ENCODE data around the gene OTOG.
A peak's percentile ranks its signal among the peaks of the same experiment; 100 is the strongest.

Gene OTOG

GRCh38 chr11:17518366-17518765, 28.7 kb upstream of the OTOG start:
- DNase-seq (ENCODE audit: low read depth) = no peak

- no peak for DNase-seq (ENCODE audit: low read depth)
These were observed 27.8 kb upstream of the OTOG start for GRCh38 chr11:17519061-17519885.

GRCh38 chr11:17521106-17521900, 25.8 kb upstream of the OTOG start:
- no peak for DNase-seq (ENCODE audit: low read depth)

GRCh38 chr11:17522655-17523054, 24.4 kb upstream of the OTOG start:
- DNase-seq (ENCODE audit: low read depth) = no peak

DNA sequence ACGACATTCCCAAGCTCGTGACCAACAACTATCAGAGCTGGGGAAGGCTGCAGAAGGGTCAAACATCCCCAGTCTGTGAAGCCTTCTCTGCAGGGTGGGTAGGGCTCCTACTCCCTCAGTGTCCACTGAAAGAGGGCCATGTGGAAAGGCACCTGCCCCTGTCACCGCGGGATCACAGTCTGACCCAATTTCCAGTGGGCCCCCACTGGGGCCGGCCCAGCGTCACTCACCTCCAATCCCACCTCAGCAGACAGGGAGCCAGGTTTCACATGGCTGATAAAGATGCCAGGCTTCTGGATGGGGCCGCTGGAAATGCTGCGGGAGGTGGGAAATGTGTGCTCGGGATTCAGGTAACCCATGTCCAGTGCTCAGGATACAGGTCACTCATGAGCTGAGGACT, 22.8 kb upstream of the OTOG start:
- DNase-seq (ENCODE audit: low read depth) = no peak

DNA sequence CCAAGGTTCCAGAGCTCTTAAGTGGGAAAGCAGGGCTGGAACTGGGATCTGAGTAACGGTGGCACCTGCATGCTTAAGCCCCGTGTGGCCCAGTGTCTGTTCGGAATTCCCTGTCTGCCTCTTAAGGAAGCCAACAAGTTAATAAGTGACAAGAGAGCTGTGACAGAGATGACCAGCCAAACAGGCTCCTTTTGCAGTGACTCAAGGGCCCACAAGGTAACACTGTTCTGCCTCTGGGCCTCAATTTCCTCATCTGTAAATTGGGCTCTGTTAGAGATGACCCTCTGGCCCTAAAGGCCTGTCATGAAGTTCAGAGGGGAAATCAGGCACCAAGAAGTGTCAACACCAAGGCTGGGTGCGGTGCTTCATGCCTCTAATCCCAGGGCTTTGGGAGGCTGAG, 21.5 kb upstream of the OTOG start:
- no peak for DNase-seq (ENCODE audit: low read depth)

- DNase-seq (ENCODE audit: low read depth) = no peak
These were observed 20.7 kb upstream of the OTOG start for GRCh38 chr11:17526326-17526725.

- DNase-seq (ENCODE audit: low read depth) = no peak
These were observed 20.0 kb upstream of the OTOG start for GRCh38 chr11:17526931-17527627.

- DNase-seq (ENCODE audit: low read depth) = no peak
These were observed 19.4 kb upstream of the OTOG start for GRCh38 chr11:17527628-17527995.

GRCh38 chr11:17528181-17528691, 18.8 kb upstream of the OTOG start:
- DNase-seq (ENCODE audit: low read depth) = peak; percentile 21

DNA sequence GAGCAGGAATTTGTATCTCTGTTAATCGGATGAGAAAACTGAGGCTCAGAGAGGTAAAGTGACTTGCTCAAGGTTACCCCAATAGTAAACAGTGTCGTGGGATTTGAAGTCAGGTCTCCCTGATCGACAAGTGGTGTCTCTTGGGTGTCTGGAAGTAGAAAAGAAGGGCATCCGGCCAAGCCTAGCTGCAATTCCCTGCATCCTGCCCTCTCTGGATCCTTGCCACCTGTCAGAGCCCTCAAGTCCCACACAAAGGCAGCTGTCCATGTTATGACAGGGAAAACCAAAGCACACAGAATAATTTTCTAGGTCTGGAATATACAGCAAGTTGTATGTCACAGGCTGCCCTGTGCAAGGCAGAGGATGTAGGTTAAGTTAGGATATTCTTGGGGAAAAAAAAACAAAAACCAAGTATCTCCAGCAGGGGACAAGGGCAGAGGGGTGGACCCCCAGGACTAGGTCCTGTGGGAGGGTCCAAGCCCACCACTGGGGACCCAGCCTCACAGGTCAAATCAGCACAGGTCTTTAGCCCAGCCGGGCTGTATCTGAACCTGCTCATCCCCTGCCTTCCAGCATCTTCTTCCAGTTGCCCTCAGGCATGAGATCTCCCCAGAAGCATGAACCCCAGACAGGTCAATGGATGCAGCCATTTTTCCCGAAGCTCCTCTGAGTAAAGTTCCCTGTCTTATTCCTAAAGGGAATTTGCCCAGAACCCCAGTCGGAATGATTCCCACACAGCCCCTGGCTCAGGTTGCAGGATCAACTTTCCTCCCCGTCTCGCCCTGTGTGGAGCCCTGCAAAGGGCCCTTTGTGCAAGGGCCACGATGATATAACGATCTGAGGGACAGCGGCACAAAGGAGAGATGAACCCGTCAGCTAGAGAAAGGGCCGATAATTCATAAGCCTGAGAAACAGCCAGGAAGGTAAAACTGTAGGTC, 17.9 kb upstream of the OTOG start:
- no peak for DNase-seq (ENCODE audit: low read depth)

DNA sequence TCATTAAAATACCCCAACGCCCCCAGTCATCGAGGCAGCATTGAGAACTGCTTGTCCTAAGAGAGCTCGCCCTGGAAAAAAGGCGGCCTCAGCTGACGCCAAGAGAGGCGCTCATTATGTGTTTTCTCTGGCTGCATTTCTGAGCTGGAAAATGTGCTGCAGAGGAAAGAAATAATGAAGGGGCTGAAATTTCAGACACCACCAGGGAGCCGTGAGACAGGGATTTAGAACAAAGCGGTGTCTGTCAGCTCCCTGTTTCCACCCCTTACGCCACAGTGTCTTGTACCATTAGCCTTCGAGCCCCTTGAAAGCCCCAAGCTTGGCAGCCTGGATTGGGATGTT, 17.2 kb upstream of the OTOG start:
- DNase-seq (ENCODE audit: low read depth) = no peak

DNA sequence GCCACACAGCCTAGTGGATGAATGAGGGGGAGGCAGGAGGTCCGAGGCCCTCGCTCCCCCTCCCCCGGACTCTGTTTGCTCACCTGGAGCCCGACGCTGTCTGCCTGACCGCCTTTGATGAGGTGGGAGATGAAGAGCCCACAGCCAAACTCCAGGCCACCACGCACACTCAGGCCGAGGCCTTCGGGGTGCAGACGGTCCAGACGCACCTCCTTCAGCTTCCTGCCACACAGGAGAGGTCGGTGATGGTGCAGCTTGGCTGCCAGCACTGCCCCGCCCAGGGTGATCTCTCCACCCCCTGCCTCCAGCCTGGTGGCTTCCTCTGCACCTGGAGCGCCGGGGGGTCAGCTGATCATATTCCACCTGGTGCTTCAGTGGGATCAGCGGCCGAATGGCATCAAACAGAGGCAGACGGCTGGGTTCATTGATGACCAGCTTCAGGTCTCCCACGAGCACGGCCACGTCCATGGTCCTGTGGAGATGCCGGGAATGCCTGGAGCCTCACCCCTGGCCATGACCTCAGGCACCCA, 15.9 kb upstream of the OTOG start:
- DNase-seq (ENCODE audit: low read depth) = no peak

GRCh38 chr11:17531636-17532113, 15.4 kb upstream of the OTOG start:
- DNase-seq (ENCODE audit: low read depth) = no peak

- no peak for DNase-seq (ENCODE audit: low read depth)
These were observed 14.3 kb upstream of the OTOG start for GRCh38 chr11:17532784-17533183.

- no peak for DNase-seq (ENCODE audit: low read depth)
These were observed 13.7 kb upstream of the OTOG start for GRCh38 chr11:17533341-17533740.

- DNase-seq (ENCODE audit: low read depth) = no peak
These were observed 13.2 kb upstream of the OTOG start for GRCh38 chr11:17533778-17534415.

DNA sequence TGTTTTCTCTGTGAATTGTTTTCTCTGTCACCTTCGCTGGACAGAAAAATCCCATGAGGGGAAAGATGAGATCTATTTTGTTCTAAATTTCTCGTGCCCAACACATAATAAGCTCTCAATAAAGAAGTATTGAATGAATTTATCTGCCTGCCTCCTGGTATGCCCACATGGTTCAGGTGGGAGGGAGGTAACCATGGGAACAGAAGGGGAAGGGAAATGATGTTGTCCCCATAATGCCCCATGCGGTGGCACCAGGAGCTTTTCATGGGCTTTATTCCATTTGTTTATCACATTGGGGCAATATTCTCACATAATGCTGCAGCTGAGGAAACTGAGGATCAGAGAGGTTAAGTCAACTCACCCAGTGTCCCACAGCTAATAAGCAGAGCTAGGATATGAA, 11.6 kb upstream of the OTOG start:
- DNase-seq (ENCODE audit: low read depth) = no peak

- no peak for DNase-seq (ENCODE audit: low read depth)
These were observed 9.8 kb upstream of the OTOG start for GRCh38 chr11:17537261-17537660.

GRCh38 chr11:17538054-17538453, 9.0 kb upstream of the OTOG start:
- no peak for DNase-seq (ENCODE audit: low read depth)

DNA sequence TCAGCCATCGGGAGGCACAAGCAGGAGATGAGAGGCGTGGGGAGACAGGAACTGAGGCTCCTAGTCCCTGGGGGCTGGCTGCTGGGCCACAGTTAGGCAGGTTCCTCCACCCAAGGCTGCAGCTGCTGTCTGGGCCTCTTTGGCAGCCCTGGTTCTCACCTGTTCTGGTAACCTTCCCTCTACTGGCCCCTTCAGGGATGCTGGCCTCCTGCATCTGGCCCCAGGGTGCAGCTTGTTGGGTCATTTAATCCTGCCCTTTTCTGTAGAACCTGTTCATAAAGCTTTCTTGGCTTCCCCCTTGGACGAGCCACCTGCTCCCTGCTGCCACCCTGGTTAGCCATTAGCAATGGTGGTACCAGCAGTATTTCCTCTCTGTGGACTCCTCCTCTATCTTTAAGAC, 8.3 kb upstream of the OTOG start:
- no peak for DNase-seq (ENCODE audit: low read depth)
